Gastrocnemius medialis (tissue), 4 donors: ENCODE data around the gene ZFYVE21. TPM values are rescaled to one million over a fixed set of nuclear protein-coding genes. Genes with fewer than 3 reads are reported as not detected.
"Not testable (repeated sequence)": the region's sequence is repeated elsewhere in the genome, so short reads cannot be mapped to it uniquely, and the experiment has no call there.

Source experiments
- ATAC-seq, 2 donors: fragments of 150-250 bp; one replicate each; pipeline ENCODE4 v1.9.1; 2016
- DNase-seq, 2 donors: peaks; one replicate each; pipeline ENCODE4 v3.0.0-alpha.2; 2019
- H3K27ac ChIP-seq, 4 donors: fragments of 200-600 bp; sonication (generic); 1 replicate in 1 of 4; 2 replicates in 3 of 4; pipeline ENCODE4 v1.5.1; 2016 to 2018; ENCODE audit warnings: mild to moderate bottlenecking in 2 of 4, moderate library complexity in 1 of 4
- H3K27me3 ChIP-seq, 3 donors: fragments of 200-600 bp; sonication (generic) in 2 of 3; 1 replicate in 1 of 3; 2 replicates in 2 of 3; pipeline versions ENCODE4 v1.5.1 to v1.6.0; 2016 to 2019; ENCODE audit warnings: mild to moderate bottlenecking in 1 of 3, moderate library complexity in 1 of 3
- H3K36me3 ChIP-seq, 2 donors: fragments of 200-600 bp; sonication (generic) in 1 of 2; one replicate each; pipeline ENCODE4 v1.5.1; 2017 to 2018
- H3K4me1 ChIP-seq, 2 donors: fragments of 200-600 bp; sonication (generic) in 1 of 2; one replicate each; pipeline ENCODE4 v1.5.1; 2016 to 2017; ENCODE audit warnings: mild to moderate bottlenecking in 2 of 2
- H3K4me3 ChIP-seq, 4 donors: fragments of 200-600 bp; sonication (generic) in 3 of 4; 1 replicate in 1 of 4; 2 replicates in 3 of 4; pipeline ENCODE4 v1.5.1; 2016 to 2019; ENCODE audit warnings: mild to moderate bottlenecking in 2 of 4
- H3K9me3 ChIP-seq, 3 donors: fragments of 200-600 bp; sonication (generic) in 2 of 3; 1 replicate in 1 of 3; 2 replicates in 2 of 3; pipeline ENCODE4 v1.5.1; 2016 to 2019
- POLR2A ChIP-seq, 2 donors: fragments of 450-650 bp; IDR thresholded peaks; one replicate each; pipeline ENCODE4 v1.6.1; 2017; ENCODE audit warnings: antibody characterized with exemption in 2 of 2, mild to moderate bottlenecking in 2 of 2, moderate library complexity in 2 of 2
- in situ Hi-C, 4 donors: fragments of 200-750 bp; cut with MboI; loops; one replicate each; pipeline versions ENCODE4 v1.15.0 to v1.8.0; 2017; ENCODE audit warnings: low sequenced_read_pairs in 4 of 4
- intact Hi-C: fragments of 100-400 bp; cut with DNase I; formaldehyde crosslinking; loops from one replicate; pipeline ENCODE4 v1.15.1; 2023; ENCODE audit warnings: low total_unique reads
- total RNA-seq, 4 donors: library from RNA; depleted of rRNA; stranded (reverse); fragments of >200 nt; gene quantifications; one replicate each; pipeline versions ENCODE4 v1.1.0 to v1.2.3, GENCODE V29; 2016
- TF ChIP-seq, protein P1 (sequence below), 5 experiments: fragments of 450-650 bp in 3 of 5; fragments of 200-600 bp in 2 of 5; sonication (generic) in 2 of 5; IDR thresholded peaks in 4 of 5; conservative IDR thresholded peaks in 1 of 5; 1 replicate in 4 of 5; 2 replicates in 1 of 5; pipeline ENCODE4 v1.5.1; 2016 to 2019; ENCODE audit warnings: antibody characterized with exemption in 5 of 5, mild to moderate bottlenecking in 3 of 5, moderate library complexity in 3 of 5

Gene ZFYVE21
- total RNA-seq, 4 donors from 2014 or later, result 16.2 to 25.8 (median 20.2) TPM

GRCh38 chr14:103688906-103689902 is 26.4 kb upstream of the ZFYVE21 start:
- DNase-seq (no peak), ATAC-seq (no peak)
- intact Hi-C loops (no loop called here), in situ Hi-C loops (no loop called here)
- H3K27ac ChIP-seq, result no peak overlapping the region
- no peaks in the 10 kb centered on the region for H3K9me3 ChIP-seq
- no peak overlapping the region for H3K4me3 ChIP-seq
- no peak for TF ChIP-seq POLR2A (IDR thresholded peaks at IDR 0.05)
- TF ChIP-seq, protein P1, sequence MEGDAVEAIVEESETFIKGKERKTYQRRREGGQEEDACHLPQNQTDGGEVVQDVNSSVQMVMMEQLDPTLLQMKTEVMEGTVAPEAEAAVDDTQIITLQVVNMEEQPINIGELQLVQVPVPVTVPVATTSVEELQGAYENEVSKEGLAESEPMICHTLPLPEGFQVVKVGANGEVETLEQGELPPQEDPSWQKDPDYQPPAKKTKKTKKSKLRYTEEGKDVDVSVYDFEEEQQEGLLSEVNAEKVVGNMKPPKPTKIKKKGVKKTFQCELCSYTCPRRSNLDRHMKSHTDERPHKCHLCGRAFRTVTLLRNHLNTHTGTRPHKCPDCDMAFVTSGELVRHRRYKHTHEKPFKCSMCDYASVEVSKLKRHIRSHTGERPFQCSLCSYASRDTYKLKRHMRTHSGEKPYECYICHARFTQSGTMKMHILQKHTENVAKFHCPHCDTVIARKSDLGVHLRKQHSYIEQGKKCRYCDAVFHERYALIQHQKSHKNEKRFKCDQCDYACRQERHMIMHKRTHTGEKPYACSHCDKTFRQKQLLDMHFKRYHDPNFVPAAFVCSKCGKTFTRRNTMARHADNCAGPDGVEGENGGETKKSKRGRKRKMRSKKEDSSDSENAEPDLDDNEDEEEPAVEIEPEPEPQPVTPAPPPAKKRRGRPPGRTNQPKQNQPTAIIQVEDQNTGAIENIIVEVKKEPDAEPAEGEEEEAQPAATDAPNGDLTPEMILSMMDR (IDR thresholded peaks at IDR 0.05 in 4 of 5, conservative IDR thresholded peaks at IDR 0.05 in 1 of 5), result no peak
- peaks cover 0 to 54% of the 10 kb centered on the region in 2 donors for H3K36me3 ChIP-seq
- H3K27me3 ChIP-seq, result no peaks in the 10 kb centered on the region
- H3K4me1 ChIP-seq, result peaks cover 26 to 42% of the 10 kb centered on the region in 2 donors

DNA sequence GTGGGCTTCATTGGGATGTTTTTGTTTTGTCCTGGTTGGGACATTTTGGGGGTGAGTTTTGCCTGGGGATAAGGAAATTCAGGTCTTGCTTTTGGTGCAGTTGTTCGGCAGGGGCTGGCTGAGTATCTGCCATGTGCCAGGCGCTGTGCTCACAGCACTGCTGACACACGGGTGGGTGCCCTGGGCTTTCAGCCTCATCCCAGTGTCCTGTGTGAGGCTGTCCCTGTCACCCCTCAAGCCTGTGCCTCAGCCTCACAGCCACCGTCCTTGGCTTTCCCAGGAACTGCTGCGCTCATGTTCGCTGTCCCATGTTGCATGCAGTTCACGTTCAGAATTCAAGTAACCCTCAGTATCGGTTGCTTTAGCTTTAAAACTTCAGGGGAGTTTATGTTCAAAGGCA is 25.3 kb upstream of the ZFYVE21 start:
- no peaks in the 10 kb centered on the region for H3K27me3 ChIP-seq
- in situ Hi-C loops, result no loop called here
- H3K4me3 ChIP-seq, result no peak overlapping the region
- intact Hi-C loops, result no loop called here
- peaks cover 16 to 38% of the 10 kb centered on the region in 2 donors for H3K4me1 ChIP-seq
- ATAC-seq (no peak), DNase-seq (no peak)
- peaks cover 0 to 61% of the 10 kb centered on the region in 2 donors for H3K36me3 ChIP-seq
- H3K27ac ChIP-seq, result no peak overlapping the region
- H3K9me3 ChIP-seq, result no peaks in the 10 kb centered on the region
- TF ChIP-seq, protein P1 (IDR thresholded peaks at IDR 0.05 in 4 of 5, conservative IDR thresholded peaks at IDR 0.05 in 1 of 5), result no peak
- no peak for TF ChIP-seq POLR2A (IDR thresholded peaks at IDR 0.05)

GRCh38 chr14:103691655-103692054 is 24.0 kb upstream of the ZFYVE21 start:
- H3K27me3 ChIP-seq, in situ Hi-C loops, ATAC-seq, intact Hi-C loops, H3K4me3 ChIP-seq, H3K27ac ChIP-seq, H3K9me3 ChIP-seq, DNase-seq: not testable (repeated sequence)
- Histone ChIP-seq H3K4me1 (peaks cover 26 to 39% of the 10 kb centered on the region in 2 donors), H3K36me3 (peaks cover 0 to 48% of the 10 kb centered on the region in 2 donors)

DNA sequence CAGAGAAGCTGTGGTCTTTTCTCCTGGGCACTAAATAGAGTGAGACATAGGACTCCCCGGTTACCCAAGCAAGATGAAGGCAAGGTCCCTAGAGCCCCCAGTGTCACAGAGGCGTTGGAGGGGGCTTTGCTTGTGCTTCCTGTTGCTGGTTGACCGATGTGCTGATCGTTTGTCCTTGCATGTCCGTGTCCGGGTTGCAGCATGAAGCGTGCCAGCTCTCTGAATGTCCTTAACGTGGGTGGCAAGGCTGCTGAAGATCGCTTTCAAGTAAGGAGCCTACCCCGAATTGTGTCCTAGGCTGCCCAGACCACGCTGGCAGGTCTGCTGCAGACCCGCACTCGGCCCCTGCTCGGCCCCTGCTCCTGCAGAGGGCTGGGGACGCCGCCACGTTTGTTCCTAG is 23.5 kb upstream of the ZFYVE21 start:
- Histone ChIP-seq H3K36me3 (peaks cover 0 to 48% of the 10 kb centered on the region in 2 donors), H3K4me1 (peaks cover 31 to 44% of the 10 kb centered on the region in 2 donors), H3K27ac (peak overlapping the region in 1 of 4 donors; percentile 75), H3K27me3 (no peaks in the 10 kb centered on the region), H3K9me3 (no peaks in the 10 kb centered on the region), H3K4me3 (no peak overlapping the region)
- TF ChIP-seq POLR2A (IDR thresholded peaks at IDR 0.05), result no peak
- TF ChIP-seq, protein P1 (IDR thresholded peaks at IDR 0.05 in 4 of 5, conservative IDR thresholded peaks at IDR 0.05 in 1 of 5), result no peak
- intact Hi-C loops (no loop called here), in situ Hi-C loops (no loop called here)
- DNase-seq, result no peak
- ATAC-seq, result no peak

DNA sequence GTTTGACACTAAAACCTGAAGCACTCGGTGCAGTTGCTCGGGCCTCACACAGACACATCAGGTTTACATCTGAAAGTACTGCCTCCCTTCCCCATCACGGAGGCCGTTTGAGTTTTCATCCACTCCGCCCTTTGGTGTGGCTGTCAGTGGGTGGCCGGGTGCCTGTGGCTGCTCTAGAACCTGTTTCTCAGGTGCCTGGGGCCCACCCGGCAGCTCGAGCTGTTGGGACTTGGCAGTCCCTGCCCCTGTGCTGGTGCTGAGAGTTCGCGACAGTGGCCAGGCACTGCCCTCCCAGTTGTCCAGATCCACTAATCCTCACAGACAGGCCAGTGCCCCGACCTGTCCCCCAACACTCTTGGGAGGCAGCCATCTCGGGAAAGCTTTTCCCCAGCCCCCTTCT is 22.7 kb upstream of the ZFYVE21 start:
- intact Hi-C loops (no loop called here), in situ Hi-C loops (no loop called here)
- no peak overlapping the region for H3K4me3 ChIP-seq
- H3K9me3 ChIP-seq, result no peaks in the 10 kb centered on the region
- ATAC-seq, result no peak
- no peak for TF ChIP-seq POLR2A (IDR thresholded peaks at IDR 0.05)
- TF ChIP-seq, protein P1 (IDR thresholded peaks at IDR 0.05 in 4 of 5, conservative IDR thresholded peaks at IDR 0.05 in 1 of 5), result no peak
- H3K4me1 ChIP-seq, result peaks cover 34 to 48% of the 10 kb centered on the region in 2 donors
- peak overlapping the region in 3 of 4 donors; percentile 4 to 75 (median 56) for H3K27ac ChIP-seq
- peaks cover 0 to 45% of the 10 kb centered on the region in 2 donors for H3K36me3 ChIP-seq
- no peak for DNase-seq
- H3K27me3 ChIP-seq, result no peaks in the 10 kb centered on the region
